Common myeloid progenitor, CD34-positive (primary cell): ENCODE results near the gene CIART.

Experiments used
- CTCF ChIA-PET: fragments of 350-600 bp; sonication (Branson Sonifier 250); formaldehyde crosslinking; loops from one replicate; lab custom pipeline; 2021; ENCODE audit warnings: antibody characterized with exemption; lab: Charles Lee
- POLR2A ChIA-PET: fragments of 350-600 bp; sonication (Branson Sonifier 250); formaldehyde crosslinking; loops from one replicate; lab custom pipeline; 2021; ENCODE audit warnings: antibody characterized with exemption; lab: Charles Lee
- DNase-seq, 3 donors: peaks; one replicate each; pipeline versions ENCODE4 v3.0.0 to v3.0.0-alpha.2; 2013
- H3K27ac ChIP-seq, 2 experiments: 1 replicate in 1 of 2; 2 replicates in 1 of 2; pipeline ENCODE4 v1.7.0; 2013; ENCODE audit warnings: inconsistent platforms in 2 of 2, low read length in 2 of 2, mild to moderate bottlenecking in 2 of 2, low read depth in 1 of 2, moderate library complexity in 1 of 2; ENCODE audit not compliant: severe bottlenecking in 2 of 2, insufficient read depth in 1 of 2, poor library complexity in 1 of 2
- H3K27me3 ChIP-seq, 5 experiments: replicated peaks in 2 of 5; 1 replicate in 3 of 5; 2 replicates in 2 of 5; pipeline versions ENCODE4 v1.6.1 to v1.7.0; 2013; ENCODE audit warnings: low read length in 4 of 5, mild to moderate bottlenecking in 2 of 5, moderate library complexity in 2 of 5, inconsistent platforms in 1 of 5; ENCODE audit not compliant: insufficient read depth in 5 of 5, control insufficient read depth in 4 of 5
- H3K36me3 ChIP-seq, 4 experiments: 1 replicate in 2 of 4; 2 replicates in 2 of 4; pipeline versions ENCODE4 v1.6.1 to v1.7.0; 2013; ENCODE audit warnings: low read length in 3 of 4, control low read depth in 1 of 4, mild to moderate bottlenecking in 1 of 4; ENCODE audit not compliant: control insufficient read depth in 4 of 4, insufficient read depth in 4 of 4
- H3K4me1 ChIP-seq, 4 experiments: 1 replicate in 3 of 4; 2 replicates in 1 of 4; pipeline versions ENCODE4 v1.6.1 to v1.7.1; 2013; ENCODE audit warnings: low read length in 3 of 4, mild to moderate bottlenecking in 3 of 4, control low read depth in 1 of 4, inconsistent platforms in 1 of 4, moderate library complexity in 1 of 4; ENCODE audit not compliant: control insufficient read depth in 4 of 4, insufficient read depth in 4 of 4; ENCODE audit errors: control extremely low read depth in 1 of 4
- H3K4me3 ChIP-seq, 7 experiments: 1 replicate in 4 of 7; 2 replicates in 3 of 7; pipeline versions ENCODE4 v1.5.1 to v1.7.0; 2013; ENCODE audit warnings: mild to moderate bottlenecking in 7 of 7, low read length in 6 of 7, moderate library complexity in 6 of 7, inconsistent platforms in 2 of 7, low read depth in 2 of 7, control low read depth in 1 of 7; ENCODE audit not compliant: insufficient read depth in 4 of 7, control insufficient read depth in 1 of 7; ENCODE audit errors: extremely low read depth in 1 of 7
- H3K9me3 ChIP-seq, 5 experiments: 1 replicate in 4 of 5; 2 replicates in 1 of 5; pipeline versions ENCODE4 v1.6.1 to v1.7.1; 2013; ENCODE audit warnings: low read length in 4 of 5, mild to moderate bottlenecking in 2 of 5, inconsistent platforms in 1 of 5, low read depth in 1 of 5, moderate library complexity in 1 of 5; ENCODE audit not compliant: control insufficient read depth in 4 of 5, insufficient read depth in 2 of 5; ENCODE audit errors: control extremely low read depth in 1 of 5
- WGBS: methylation state at CpG from one replicate; pipeline ENCODE4 v1.1.5; 2013; ENCODE audit not compliant: insufficient coverage; 5-methylcytosine and 5-hydroxymethylcytosine counted together

Gene CIART

DNA sequence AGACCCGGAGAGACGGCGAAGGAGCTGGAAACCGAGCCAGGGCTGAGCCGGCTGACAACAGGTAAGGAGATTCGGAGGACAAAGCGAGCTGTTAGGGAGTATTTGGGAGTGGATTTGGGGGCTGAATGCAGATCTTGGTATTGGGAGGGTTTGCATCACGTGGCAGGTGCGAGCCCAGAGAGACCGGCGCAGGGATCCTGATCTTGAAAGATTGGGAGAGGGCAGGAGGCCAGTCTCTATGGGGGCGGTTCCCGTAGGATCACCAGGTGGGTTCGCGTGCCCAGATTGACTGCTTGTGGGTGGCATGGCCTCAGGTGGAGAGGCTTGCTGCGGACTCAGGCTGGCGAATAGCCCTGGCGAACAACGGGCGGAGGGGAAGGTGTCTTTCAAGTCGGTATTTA lies 204 bp downstream of the CIART start:
- H3K4me1 ChIP-seq: peaks cover 6 to 18% (median 14%) of the 10 kb centered on the region in 4 experiments
- no peak for DNase-seq
- POLR2A ChIA-PET: interaction anchor here (0.6 kb wide), 1 partner anchor 26 kb away, joined by 3 read pairs; no protein-coding TSS in a partner anchor
- H3K27me3 ChIP-seq: peaks cover 0 to 16% (median 8%) of the 10 kb centered on the region in 5 experiments
- 15% methylated on average over 19 of the region's 21 CpGs for WGBS
- no peaks in the 10 kb centered on the region for H3K9me3 ChIP-seq
- CTCF ChIA-PET: interaction anchor here (0.5 to 16.4 kb wide), 4 partner anchors 13 to 1685 kb away, joined by 3 to 246 read pairs (median 6); partner anchors contain the start of genes APH1A and CA14
- H3K36me3 ChIP-seq: no peaks in the 10 kb centered on the region
- H3K4me3 ChIP-seq: peak overlapping the region in 3 of 7 experiments; percentile 17 to 42 (median 33)
- H3K27ac ChIP-seq: no peak overlapping the region

DNA sequence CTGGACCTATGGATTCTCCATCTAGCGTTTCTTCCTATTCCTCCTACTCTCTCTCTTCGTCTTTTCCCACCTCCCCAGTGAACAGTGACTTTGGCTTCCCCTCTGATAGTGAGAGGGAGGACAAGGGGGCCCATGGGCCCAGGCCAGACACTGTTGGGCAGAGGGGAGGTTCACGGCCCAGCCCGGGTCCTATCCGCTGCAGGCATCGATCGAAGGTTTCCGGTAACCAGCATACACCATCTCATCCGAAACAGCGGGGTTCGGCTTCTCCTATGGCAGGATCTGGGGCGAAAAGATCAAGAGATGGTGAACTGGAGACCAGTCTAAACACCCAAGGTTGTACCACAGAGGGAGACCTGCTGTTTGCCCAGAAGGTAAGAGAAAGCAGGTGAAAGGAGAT lies 906 bp downstream of the CIART start:
- H3K4me1 ChIP-seq: peaks cover 6 to 18% (median 14%) of the 10 kb centered on the region in 4 experiments

DNA sequence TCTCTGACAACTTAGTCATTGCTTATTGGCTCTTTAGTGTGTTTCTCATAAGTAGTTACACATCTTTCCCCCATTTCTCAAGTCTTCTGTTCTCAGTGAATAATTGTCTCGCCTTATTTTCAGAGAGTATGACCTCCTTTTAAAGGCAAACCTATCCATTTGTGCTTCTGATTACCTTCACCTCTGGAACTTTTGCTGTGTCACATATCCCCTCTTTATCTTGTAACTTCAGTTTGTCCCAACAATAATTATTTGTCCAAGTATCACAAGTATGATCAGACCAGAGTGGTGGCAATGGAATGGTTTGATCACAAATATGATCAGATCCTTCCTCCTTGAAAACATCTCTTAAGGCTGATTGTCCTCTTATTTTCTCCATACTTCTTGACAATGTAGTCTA lies 6.0 kb downstream of the CIART start:
- H3K4me3 ChIP-seq: no peak overlapping the region
- no peaks in the 10 kb centered on the region for H3K9me3 ChIP-seq
- ChIA-PET POLR2A (no interaction called here), CTCF (interaction anchor here (0.6 to 3.0 kb wide), 3 partner anchors 12 to 235 kb away, joined by 3 to 14 read pairs (median 3); partner anchors contain the start of gene CA14)
- H3K4me1 ChIP-seq: peaks cover 0 to 6% (median 6%) of the 10 kb centered on the region in 4 experiments
- no peak for DNase-seq
- H3K27ac ChIP-seq: no peak overlapping the region
- WGBS: 100% methylated on average over 1 of the region's 1 CpG
- H3K36me3 ChIP-seq: no peaks in the 10 kb centered on the region
- peaks cover 0 to 2% (median 0%) of the 10 kb centered on the region in 5 experiments for H3K27me3 ChIP-seq

More for the DNA sequence above, 906 bp downstream of the CIART start:
- CTCF ChIA-PET: interaction anchor here (16.4 kb wide), 1 partner anchor 26 kb away, joined by 246 read pairs; the partner anchor contains the start of gene CA14
- POLR2A ChIA-PET: no interaction called here
- Histone ChIP-seq H3K4me3 (no peak overlapping the region), H3K27ac (no peak overlapping the region), H3K9me3 (no peaks in the 10 kb centered on the region), H3K27me3 (peaks cover 0 to 16% (median 8%) of the 10 kb centered on the region in 5 experiments), H3K36me3 (no peaks in the 10 kb centered on the region)
- WGBS: 95% methylated on average over 9 of the region's 12 CpGs
- DNase-seq: no peak

DNA sequence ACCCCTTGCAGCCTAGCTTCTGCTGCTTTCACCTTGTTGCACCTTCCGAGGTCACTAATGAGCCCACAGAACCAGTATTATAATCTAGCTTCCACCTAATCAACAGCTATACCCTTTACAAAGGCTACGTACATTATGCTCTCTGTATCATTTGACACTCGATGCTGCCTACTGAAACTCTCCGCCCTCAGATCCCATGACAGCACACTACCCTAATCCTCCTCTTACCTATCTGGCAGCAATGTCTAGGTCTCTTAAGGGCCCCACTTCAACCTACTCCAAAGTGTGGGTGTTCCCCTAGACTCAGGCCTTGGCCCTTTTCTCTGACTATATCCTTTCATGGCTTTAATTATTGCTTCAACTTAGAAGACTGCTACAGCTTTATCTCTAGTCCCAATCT lies 6.5 kb downstream of the CIART start:
- Histone ChIP-seq H3K9me3 (no peaks in the 10 kb centered on the region), H3K27ac (no peak overlapping the region), H3K27me3 (no peaks in the 10 kb centered on the region), H3K4me1 (peaks cover 0 to 9% (median 7%) of the 10 kb centered on the region in 4 experiments), H3K4me3 (no peak overlapping the region), H3K36me3 (no peaks in the 10 kb centered on the region)
- ChIA-PET POLR2A (no interaction called here), CTCF (interaction anchor here (1.5 kb wide), 1 partner anchor 13 kb away, joined by 3 read pairs; no protein-coding TSS in a partner anchor)
- 91% methylated on average over 4 of the region's 4 CpGs for WGBS
- DNase-seq: no peak

DNA sequence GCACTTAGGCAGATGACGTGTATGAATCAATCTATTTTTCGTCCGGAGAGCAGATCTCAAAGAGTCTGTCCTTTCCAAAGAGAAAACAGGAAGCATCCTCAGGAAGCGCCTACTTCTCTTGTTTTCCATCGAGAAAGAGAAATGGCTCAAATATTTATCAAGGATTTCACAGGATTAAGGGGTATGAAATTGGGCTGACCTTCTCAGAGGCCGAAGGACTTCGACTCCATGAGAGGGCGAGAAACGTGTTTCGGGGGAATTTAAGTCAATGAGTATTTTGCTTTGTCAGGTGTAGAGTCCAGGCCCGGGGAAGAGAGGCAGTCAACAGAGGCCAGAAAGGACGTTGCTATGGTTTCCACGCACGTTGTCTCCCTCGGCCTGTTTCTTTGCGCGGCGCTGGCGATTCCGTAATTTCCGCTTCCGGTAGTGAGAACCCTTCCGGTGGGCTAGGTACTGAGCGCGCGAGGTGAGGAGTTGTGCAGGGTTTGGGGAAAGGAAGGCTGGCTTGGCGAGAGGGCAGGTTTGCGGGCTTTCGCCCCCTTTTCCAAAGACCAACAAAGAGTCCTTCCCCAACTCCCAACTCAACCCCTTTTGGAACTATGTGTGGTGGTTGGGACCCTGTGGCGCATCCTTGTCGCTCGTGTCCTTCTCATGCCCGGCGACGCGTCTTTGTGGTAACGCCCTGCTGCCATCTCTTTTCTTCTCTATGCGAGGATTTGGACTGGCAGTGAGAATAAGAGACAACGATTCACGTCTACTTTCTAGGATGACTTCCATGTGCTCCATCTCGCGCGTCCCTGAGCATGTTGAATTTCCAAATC lies 11.3 kb downstream of the CIART start, which contains the start of gene MRPS21:
Gene MRPS21 (plus strand): TSS at position 429 of the 821 bp plus-strand sequence. CDS start 506 bp downstream, outside the sequence.
- Histone ChIP-seq H3K27me3 (no peaks in the 10 kb centered on the region), H3K4me1 (peaks cover 0 to 22% (median 16%) of the 10 kb centered on the region in 4 experiments), H3K4me3 (peak within 1 kb of the TSS; percentile 68 to 97 (median 85)), H3K36me3 (peaks cover 2 to 16% (median 9%) of the 10 kb centered on the region in 4 experiments), H3K27ac (peak within 1 kb of the TSS; percentile 94 to 98), H3K9me3 (no peaks in the 10 kb centered on the region)
- POLR2A ChIA-PET: no interaction called here
- DNase-seq: peak; percentile 92 to 95 (median 94)
- 4% methylated on average over 29 of the region's 43 CpGs for WGBS
- CTCF ChIA-PET: interaction anchor here (0.8 kb wide), 1 partner anchor 14 kb away, joined by 3 read pairs; no protein-coding TSS in a partner anchor

DNA sequence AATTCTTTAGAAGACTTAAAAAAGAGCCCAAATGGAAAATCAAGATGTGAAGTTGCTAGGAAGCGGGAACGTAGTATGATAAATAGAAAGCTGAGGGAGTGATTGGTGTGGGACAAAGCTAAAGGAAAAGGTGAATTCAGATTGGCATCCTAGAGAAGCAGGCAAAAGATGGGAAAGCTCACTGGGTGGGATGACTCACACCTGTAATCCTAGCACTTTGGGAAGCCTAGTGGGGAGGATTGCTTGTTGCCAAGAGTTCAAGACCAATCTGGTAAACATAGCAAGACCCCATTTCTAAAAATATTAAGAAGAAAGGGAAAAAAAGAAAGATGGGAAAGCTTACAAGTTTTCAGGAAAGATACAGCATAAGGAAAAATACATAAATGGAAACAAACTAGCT lies 13.1 kb downstream of the CIART start:
- Histone ChIP-seq H3K27ac (no peak overlapping the region), H3K36me3 (peaks cover 4 to 25% (median 14%) of the 10 kb centered on the region in 4 experiments), H3K27me3 (no peaks in the 10 kb centered on the region), H3K4me1 (peaks cover 0 to 22% (median 16%) of the 10 kb centered on the region in 4 experiments), H3K4me3 (no peak overlapping the region), H3K9me3 (no peaks in the 10 kb centered on the region)
- ChIA-PET CTCF (interaction anchor here (1.3 to 1.4 kb wide), 2 partner anchors 14 to 29 kb away, joined by 3 to 5 read pairs; no protein-coding TSS in a partner anchor), POLR2A (interaction anchor here (0.8 to 0.9 kb wide), 2 partner anchors 8 to 17 kb away, joined by 3 to 5 read pairs; no protein-coding TSS in a partner anchor)
- no peak for DNase-seq
- no CpG with 5 or more reads among the region's 2 CpGs for WGBS
